Stomach (tissue), 9 donors: ENCODE measurements around the gene UFSP2. TPM values are rescaled to one million over a fixed set of nuclear protein-coding genes. Genes with fewer than 3 reads are reported as not detected.

Experiments used
- DNase-seq, 2 donors: peaks; one replicate each; pipeline versions ENCODE4 v3.0.0 to v3.0.0-alpha.2; 2013 to 2019
- H3K27ac ChIP-seq, 5 donors: fragments of 200-600 bp in 4 of 5; sonication (generic) in 4 of 5; one replicate each; pipeline ENCODE4 v1.5.1; 2013 to 2019; ENCODE audit warnings: mild to moderate bottlenecking in 1 of 5, moderate library complexity in 1 of 5
- H3K27me3 ChIP-seq, 3 donors: fragments of 200-600 bp; sonication (generic); one replicate each; pipeline ENCODE4 v1.5.1; 2017 to 2019; ENCODE audit warnings: mixed run types in 1 of 3
- H3K36me3 ChIP-seq, 4 donors: fragments of 200-600 bp; sonication (generic); 1 replicate in 3 of 4; 2 replicates in 1 of 4; pipeline ENCODE4 v1.5.1; 2016 to 2019
- H3K4me1 ChIP-seq, 4 donors: fragments of 200-600 bp; sonication (generic); one replicate each; pipeline ENCODE4 v1.5.1; 2016 to 2019
- H3K4me3 ChIP-seq, 4 donors: fragments of 200-600 bp; sonication (generic) in 3 of 4; one replicate each; pipeline ENCODE4 v1.5.1; 2016 to 2019; ENCODE audit warnings: mild to moderate bottlenecking in 1 of 4
- H3K9me3 ChIP-seq, 4 donors: fragments of 200-600 bp; sonication (generic); one replicate each; pipeline ENCODE4 v1.5.1; 2016 to 2019
- EP300 ChIP-seq: sonication (generic); formaldehyde crosslinking; IDR thresholded peaks from one replicate; pipeline ENCODE4 v1.6.1; 2017; ENCODE audit warnings: antibody characterized with exemption
- POLR2A ChIP-seq, 4 donors: fragments of 450-650 bp; IDR thresholded peaks; one replicate each; pipeline ENCODE4 v1.6.1; 2016; ENCODE audit warnings: antibody characterized with exemption in 4 of 4, control low read depth in 2 of 4, mild to moderate bottlenecking in 1 of 4, moderate library complexity in 1 of 4
- POLR2AphosphoS5 ChIP-seq, 3 donors: sonication (generic); formaldehyde crosslinking; IDR thresholded peaks; one replicate each; pipeline ENCODE4 v1.6.1; 2016; ENCODE audit warnings: antibody characterized with exemption in 3 of 3
- WGBS, 5 donors: extraction: QIAGEN DNeasy Blood & Tissue Kit in 3 of 5; methylation state at CpG; one replicate each; pipeline versions ENCODE4 v1.1.5 to v1.1.7; 2013 to 2018; 5-methylcytosine and 5-hydroxymethylcytosine counted together
- intact Hi-C: fragments of 100-400 bp; cut with DNase I; formaldehyde crosslinking; loops from one replicate; pipeline ENCODE4 v1.15.1; 2023; ENCODE audit warnings: low total_unique reads
- polyA plus RNA-seq, 3 donors: library from polyadenylated mRNA; stranded (reverse); fragments of 200-250 nt; gene quantifications; one replicate each; pipeline ENCODE4 v1.2.3, GENCODE V29; 2013
- total RNA-seq, 5 donors: library from RNA; depleted of rRNA; stranded (reverse); fragments of >200 nt; gene quantifications; one replicate each; pipeline versions ENCODE4 v1.1.0 to v1.2.3, GENCODE V29; 2014 to 2016
- TF ChIP-seq, protein P1 (sequence below), 7 experiments: fragments of 450-650 bp in 4 of 7; fragments of 200-600 bp in 3 of 7; sonication (generic) in 3 of 7; IDR thresholded peaks; one replicate each; pipeline ENCODE4 v1.5.1; 2016 to 2019; ENCODE audit warnings: antibody characterized with exemption in 7 of 7, control low read depth in 2 of 7, mild to moderate bottlenecking in 1 of 7
- donor health status: healthy with polysubstance abuse.
- donor health status: Bipolar disorder and iron deficiency.
- donor health status: healthy.

UFSP2 gene
- total and polyA plus RNA-seq, 8 donors: 12.3 to 56.2 (median 20.4) TPM; not detected in 1

- intact Hi-C loops: no loop called here
- TF ChIP-seq, protein P1, sequence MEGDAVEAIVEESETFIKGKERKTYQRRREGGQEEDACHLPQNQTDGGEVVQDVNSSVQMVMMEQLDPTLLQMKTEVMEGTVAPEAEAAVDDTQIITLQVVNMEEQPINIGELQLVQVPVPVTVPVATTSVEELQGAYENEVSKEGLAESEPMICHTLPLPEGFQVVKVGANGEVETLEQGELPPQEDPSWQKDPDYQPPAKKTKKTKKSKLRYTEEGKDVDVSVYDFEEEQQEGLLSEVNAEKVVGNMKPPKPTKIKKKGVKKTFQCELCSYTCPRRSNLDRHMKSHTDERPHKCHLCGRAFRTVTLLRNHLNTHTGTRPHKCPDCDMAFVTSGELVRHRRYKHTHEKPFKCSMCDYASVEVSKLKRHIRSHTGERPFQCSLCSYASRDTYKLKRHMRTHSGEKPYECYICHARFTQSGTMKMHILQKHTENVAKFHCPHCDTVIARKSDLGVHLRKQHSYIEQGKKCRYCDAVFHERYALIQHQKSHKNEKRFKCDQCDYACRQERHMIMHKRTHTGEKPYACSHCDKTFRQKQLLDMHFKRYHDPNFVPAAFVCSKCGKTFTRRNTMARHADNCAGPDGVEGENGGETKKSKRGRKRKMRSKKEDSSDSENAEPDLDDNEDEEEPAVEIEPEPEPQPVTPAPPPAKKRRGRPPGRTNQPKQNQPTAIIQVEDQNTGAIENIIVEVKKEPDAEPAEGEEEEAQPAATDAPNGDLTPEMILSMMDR (IDR thresholded peaks at IDR 0.05): no peak
- TF ChIP-seq POLR2A (IDR thresholded peaks at IDR 0.05) (no peak), EP300 (no peak), POLR2AphosphoS5 (IDR thresholded peaks at IDR 0.05) (no peak)
- peaks cover 0 to 14% (median 9%) of the 10 kb centered on the region in 4 donors for H3K4me1 ChIP-seq
- 96 to 98% (median 97%) methylated on average over 13 of the region's 13 CpGs for WGBS, 5 donors
- no peak for DNase-seq
- no peaks in the 10 kb centered on the region for H3K27me3 ChIP-seq
- no peak overlapping the region for H3K4me3 ChIP-seq
- peaks cover 0 to 7% (median 0%) of the 10 kb centered on the region in 4 donors for H3K36me3 ChIP-seq
- H3K27ac ChIP-seq: no peak overlapping the region
- no peaks in the 10 kb centered on the region for H3K9me3 ChIP-seq
Measured at GRCh38 chr4:185379326-185380295, 46.2 kb downstream of the UFSP2 start.

DNA sequence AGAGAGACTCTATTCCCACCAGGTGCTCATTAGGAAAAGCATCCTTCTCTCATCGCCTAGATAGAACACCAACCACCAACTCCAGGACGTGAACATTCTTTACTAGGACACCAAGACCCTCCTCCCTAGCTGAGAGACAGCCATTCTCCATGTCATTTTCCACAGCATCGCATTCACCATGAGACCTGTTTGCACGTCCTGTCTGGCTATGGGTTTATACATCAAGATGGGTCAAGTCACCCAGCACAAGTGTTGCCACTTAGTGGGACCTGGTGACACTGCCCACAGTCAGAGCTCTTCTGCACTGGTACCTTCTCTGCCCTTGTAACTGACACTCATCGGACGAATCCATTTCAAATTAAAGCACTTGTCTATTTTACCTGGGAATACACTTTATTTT is 47.5 kb downstream of the UFSP2 start:
- DNase-seq: no peak
- H3K27me3 ChIP-seq: no peaks in the 10 kb centered on the region
- H3K4me1 ChIP-seq: peaks cover 0 to 3% (median under 1%) of the 10 kb centered on the region in 4 donors
- H3K27ac ChIP-seq: no peak overlapping the region
- TF ChIP-seq POLR2A (IDR thresholded peaks at IDR 0.05) (no peak), EP300 (no peak), POLR2AphosphoS5 (IDR thresholded peaks at IDR 0.05) (no peak)
- TF ChIP-seq, protein P1 (IDR thresholded peaks at IDR 0.05): no peak
- H3K4me3 ChIP-seq: no peak overlapping the region
- peaks cover 0 to 17% (median 0%) of the 10 kb centered on the region in 4 donors for H3K36me3 ChIP-seq
- intact Hi-C loops: no loop called here
- 78 to 97% (median 92%) methylated on average over 6 of the region's 6 CpGs for WGBS, 5 donors
- no peaks in the 10 kb centered on the region for H3K9me3 ChIP-seq

GRCh38 chr4:185374573-185374972 is 51.2 kb downstream of the UFSP2 start:
- WGBS, 5 donors: 77 to 89% (median 83%) methylated on average over 6 of the region's 6 CpGs
- no peak for DNase-seq
- intact Hi-C loops: no loop called here
- H3K27ac ChIP-seq: no peak overlapping the region
- H3K36me3 ChIP-seq: peaks cover 0 to 44% (median 20%) of the 10 kb centered on the region in 4 donors
- H3K4me1 ChIP-seq: no peaks in the 10 kb centered on the region
- TF ChIP-seq, protein P1 (IDR thresholded peaks at IDR 0.05): no peak
- TF ChIP-seq POLR2A (IDR thresholded peaks at IDR 0.05) (no peak), POLR2AphosphoS5 (IDR thresholded peaks at IDR 0.05) (no peak)
- H3K4me3 ChIP-seq: no peak overlapping the region
- H3K9me3 ChIP-seq: no peaks in the 10 kb centered on the region
- no peaks in the 10 kb centered on the region for H3K27me3 ChIP-seq

GRCh38 chr4:185374027-185374426 is 51.7 kb downstream of the UFSP2 start:
- Histone ChIP-seq H3K27me3 (no peaks in the 10 kb centered on the region), H3K27ac (no peak overlapping the region), H3K36me3 (peaks cover 0 to 44% (median 21%) of the 10 kb centered on the region in 4 donors), H3K4me1 (no peaks in the 10 kb centered on the region), H3K4me3 (no peak overlapping the region), H3K9me3 (no peaks in the 10 kb centered on the region)
- TF ChIP-seq EP300: no peak
- no peak for TF ChIP-seq POLR2AphosphoS5 (IDR thresholded peaks at IDR 0.05)
- TF ChIP-seq POLR2A (IDR thresholded peaks at IDR 0.05): no peak
- TF ChIP-seq, protein P1 (IDR thresholded peaks at IDR 0.05): no peak
- DNase-seq: no peak
- intact Hi-C loops: no loop called here
- 81 to 87% (median 84%) methylated on average over 7 of the region's 7 CpGs for WGBS, 5 donors
